ENCODE data around the gene FIZ1.

The FIZ1 gene

DNA sequence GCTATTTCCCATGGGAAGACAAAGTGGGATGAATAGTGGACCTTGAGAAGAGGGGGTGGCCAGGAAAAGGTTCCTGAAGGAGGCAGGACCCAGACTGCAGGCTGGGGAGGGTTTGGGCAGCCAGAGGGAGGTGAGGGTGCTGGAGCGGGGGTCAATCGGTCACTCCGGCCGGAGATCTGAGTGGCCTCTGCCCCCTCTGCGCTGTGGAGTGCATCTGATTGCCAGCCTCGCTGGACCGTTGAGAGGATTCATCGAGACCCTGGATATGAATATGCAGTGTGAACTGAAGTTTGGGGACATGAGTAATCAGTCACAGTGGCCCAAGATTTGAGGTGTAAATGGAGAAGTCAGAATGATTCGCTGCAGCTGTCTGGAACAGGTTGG lies 36.0 kb upstream of the FIZ1 start:
- DNase-seq (ENCODE audit: low spot score) = no peak

DNA sequence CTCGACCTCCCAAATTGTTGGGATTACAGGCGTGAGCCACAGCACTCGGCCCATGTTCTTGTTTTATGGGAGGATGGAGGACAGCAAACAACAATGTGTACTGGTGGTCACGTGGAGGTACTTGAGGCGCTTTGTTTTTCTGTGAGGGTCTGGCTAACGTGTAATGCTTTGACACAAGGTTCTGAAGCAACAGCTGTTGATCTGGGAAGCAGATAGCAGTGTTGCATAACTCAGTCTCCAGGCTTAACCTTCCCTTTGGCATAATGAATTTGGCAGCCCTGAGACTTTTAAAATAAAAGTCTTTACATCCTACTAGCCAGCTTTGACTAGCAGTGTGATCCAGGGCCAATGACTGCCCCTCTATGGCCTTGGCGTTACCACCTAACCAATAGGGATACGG lies 34.5 kb upstream of the FIZ1 start:
- DNase-seq (ENCODE audit: low spot score) = no peak

DNA sequence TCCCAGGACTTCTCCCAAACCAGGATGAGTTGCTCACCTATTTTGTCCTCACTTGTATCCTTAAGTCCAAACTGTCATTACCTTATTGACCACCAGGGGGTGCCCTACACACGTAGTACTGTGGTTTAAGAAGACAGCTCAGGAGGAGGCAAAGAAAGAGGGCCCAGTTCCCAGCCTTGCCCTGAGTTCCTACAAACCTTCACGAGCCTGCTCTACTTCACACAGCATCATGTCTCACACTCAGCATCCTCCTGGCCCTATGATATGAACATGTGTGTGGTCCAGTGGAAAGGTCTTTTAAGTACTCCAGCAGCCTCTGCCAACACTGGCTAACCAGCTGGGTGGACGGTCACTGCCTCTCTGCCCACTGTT lies 33.1 kb upstream of the FIZ1 start:
- DNase-seq (ENCODE audit: low spot score) = peak; percentile 69

GRCh38 chr19:55626350-55626749 lies 27.0 kb upstream of the FIZ1 start:
- no peak for DNase-seq (ENCODE audit: low spot score)

DNA sequence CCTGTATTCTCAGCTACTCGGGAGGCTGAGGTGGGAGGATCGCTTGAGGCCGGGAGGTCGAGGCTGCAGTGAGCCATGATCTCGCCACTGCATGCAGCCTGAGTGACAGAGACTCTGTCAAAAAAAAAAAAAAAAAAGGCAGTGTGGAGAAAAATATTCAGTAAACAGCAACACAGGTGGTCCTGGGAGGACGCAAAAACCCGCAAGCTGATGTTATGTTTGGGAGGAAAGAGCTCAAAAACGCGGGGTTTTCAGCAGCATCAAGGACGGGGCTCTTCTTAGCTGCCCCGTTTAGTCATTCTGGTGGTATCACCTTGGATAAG lies 25.6 kb upstream of the FIZ1 start:
- DNase-seq (ENCODE audit: low spot score) = no peak

- peak; percentile 97 for DNase-seq (ENCODE audit: low spot score)
These were observed 25.0 kb upstream of the FIZ1 start, which contains the start of gene ZNF784 for GRCh38 chr19:55624109-55625003. ZNF784 (minus strand) TSS chr19:55624566; CDS start chr19:55624561, 5 bp downstream.

DNA sequence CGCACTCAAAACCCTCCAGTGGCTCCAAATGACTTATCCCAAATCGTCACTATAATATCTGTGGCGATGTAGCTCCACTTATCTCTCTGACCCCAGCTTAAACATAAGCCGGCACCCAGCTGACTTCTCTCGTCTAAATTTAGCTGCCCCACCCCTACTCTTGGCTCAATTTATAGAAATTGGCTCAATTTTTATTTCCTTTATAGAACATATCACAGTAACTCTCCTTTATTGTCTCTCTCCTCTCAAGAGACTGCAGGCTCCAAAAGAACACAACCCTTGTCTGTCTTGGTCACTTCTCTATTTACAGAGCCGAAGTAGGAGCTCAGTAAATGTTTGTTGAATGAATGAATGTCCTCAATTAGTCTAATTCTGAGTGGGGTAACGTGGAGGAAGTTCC lies 24.2 kb upstream of the FIZ1 start:
- DNase-seq (ENCODE audit: low spot score) = no peak

DNA sequence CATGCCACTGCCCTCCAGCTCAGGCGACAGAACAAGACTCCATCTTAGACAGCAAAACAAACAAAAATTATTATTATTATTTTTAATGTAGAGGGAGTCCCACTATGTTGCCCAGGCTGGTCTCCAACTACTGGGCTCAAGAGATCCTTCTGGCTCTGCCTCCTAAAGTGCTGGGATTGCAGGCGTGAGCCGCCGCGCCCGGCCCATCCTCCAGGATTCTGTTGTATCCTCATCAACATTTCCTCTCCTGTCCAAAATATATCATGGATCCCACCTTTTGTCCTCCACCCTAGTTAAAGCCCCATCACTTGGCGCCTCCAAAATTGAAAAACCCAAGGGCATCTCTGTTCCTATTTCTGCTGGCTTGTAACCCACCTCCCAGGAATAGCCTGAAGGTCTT lies 23.8 kb upstream of the FIZ1 start:
- DNase-seq (ENCODE audit: low spot score) = no peak

DNA sequence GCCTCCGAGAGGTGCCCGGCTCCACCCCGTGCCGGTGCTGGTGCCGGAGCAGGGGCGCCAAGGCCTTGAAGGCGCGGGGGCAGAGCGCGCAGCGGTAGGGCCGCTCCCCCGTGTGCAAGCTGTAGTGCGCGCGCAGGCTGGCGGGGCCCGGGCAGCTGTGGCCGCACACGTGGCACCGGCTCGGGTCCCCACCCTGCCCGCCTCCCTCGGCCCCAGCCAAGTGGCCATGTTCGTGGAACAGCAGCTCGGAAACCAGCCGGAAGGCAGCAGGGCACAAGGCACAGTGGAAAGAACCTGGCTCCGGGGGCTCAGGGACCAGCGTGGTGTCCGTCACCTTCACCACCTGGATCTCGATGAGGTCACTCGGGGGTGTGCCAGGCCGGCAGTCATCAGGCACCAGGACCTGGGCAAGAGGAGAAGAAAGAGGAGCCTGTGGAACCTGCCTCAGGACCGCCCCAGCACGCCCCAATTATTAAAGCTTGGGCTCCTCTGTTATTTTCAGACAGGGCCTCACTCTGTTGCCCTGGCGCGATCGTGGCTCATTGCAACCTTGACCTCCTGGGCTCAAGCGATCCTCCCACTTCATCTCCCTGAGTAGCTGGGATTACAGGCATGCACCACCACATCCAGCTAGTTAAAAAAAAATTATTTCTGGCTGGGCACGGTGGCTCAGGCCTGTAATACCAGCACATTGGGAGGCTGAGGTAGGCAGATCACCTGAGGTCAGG lies 23.1 kb upstream of the FIZ1 start:
- DNase-seq (ENCODE audit: low spot score) = no peak

- DNase-seq (ENCODE audit: low spot score) = no peak
These were observed 22.4 kb upstream of the FIZ1 start for GRCh38 chr19:55621673-55622231.

DNA sequence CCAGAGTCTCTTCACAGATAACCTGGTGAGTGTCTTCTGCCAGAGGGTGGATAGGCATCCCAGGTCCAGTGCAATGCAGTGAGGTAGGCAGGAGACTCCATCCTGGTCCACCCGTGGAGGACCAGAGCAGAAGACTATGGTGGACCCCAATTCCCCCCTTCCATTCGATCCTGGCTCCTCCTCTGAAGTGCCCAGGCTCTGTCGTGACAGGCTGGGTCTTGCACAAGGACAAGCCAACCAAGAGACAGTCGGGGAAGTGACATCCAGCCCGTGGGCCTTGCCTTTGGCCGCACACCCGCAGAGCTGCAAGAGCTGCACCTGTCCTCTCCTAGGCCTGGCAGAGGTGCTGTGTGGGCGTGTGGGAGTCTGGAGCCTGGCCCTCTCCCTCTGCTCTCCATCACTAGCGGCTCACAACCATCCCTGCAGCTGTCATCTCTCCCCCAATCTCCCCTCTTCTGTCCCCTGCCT lies 21.9 kb upstream of the FIZ1 start:
- no peak for DNase-seq (ENCODE audit: low spot score)

GRCh38 chr19:55620410-55621204 lies 21.3 kb upstream of the FIZ1 start:
- no peak for DNase-seq (ENCODE audit: low spot score)

DNA sequence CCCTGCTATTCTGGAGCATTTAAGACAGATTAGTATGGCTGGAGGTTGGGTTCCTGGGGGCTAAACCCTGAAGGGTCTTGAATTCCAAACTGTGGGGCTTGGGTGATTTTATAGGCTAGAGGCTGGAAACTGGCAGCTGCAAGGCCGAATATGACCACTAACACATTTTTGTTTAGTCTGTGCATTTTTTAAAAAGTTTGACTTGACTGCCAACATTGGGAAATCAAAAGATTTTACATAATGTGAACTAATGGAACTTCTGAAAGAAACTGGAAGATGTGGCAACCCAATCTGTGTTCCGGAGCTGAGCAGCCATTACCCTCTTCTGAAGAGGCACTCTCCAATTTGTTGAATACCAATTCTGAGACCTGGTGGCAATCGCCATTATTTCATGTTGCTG lies 20.0 kb upstream of the FIZ1 start:
- DNase-seq (ENCODE audit: low spot score) = no peak

GRCh38 chr19:55618426-55618825 lies 19.1 kb upstream of the FIZ1 start:
- no peak for DNase-seq (ENCODE audit: low spot score)

DNA sequence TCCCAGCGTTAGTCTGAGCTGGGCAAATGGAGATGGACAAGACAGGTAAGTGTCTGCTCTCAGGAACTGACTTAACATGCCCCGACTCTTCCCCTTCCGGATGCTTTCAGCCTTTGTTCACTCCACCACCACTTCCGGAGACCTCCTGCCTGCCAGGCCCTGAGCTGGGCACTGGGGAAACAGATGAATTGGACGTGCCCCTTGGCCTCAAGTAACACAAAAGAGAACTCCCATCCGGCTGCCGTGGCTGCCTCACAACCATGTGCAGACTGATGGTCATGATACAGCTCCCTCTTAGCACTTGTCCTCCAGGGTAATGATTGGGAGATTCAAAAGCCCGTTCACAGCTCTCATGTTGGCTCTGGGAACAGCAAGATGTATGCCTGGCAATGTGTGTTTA lies 18.1 kb upstream of the FIZ1 start:
- no peak for DNase-seq (ENCODE audit: low spot score)

DNA sequence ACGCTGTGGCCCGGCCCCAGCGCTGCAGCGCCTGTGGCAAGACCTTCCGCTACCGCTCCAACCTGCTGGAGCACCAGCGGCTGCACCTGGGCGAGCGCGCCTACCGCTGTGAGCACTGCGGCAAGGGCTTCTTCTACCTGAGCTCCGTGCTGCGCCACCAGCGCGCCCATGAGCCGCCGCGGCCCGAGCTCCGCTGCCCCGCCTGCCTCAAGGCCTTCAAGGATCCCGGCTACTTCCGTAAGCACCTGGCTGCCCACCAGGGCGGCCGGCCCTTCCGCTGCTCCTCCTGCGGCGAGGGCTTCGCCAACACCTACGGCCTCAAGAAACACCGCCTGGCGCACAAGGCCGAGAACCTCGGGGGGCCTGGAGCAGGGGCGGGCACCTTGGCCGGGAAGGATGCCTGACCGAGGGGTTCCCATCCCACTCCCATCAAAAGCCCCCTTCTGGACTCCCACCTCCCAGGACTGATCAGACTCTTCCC lies 17.1 kb upstream of the FIZ1 start:
- DNase-seq (ENCODE audit: low spot score) = no peak

DNA sequence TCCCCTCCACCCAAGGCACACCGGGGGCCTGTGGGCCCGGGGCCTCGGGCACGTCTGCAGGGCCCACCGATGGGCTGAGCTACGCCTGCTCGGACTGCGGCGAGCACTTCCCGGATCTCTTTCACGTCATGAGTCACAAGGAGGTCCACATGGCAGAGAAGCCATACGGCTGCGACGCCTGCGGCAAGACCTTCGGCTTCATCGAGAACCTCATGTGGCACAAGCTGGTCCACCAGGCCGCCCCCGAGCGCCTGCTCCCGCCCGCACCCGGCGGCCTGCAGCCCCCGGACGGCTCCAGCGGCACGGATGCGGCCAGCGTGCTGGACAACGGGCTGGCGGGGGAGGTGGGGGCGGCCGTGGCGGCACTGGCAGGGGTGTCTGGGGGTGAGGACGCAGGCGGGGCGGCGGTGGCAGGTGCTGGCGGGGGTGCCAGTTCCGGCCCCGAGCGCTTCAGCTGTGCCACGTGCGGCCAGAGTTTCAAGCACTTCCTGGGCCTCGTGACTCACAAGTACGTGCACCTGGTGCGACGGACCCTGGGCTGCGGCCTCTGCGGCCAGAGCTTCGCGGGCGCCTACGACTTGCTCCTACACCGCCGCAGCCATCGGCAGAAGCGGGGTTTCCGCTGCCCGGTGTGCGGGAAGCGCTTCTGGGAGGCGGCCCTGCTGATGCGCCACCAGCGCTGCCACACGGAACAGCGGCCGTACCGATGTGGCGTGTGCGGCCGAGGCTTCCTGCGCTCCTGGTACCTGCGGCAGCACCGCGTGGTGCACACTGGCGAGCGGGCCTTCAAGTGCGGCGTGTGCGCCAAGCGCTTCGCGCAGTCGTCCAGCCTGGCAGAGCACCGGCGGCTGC lies 16.5 kb upstream of the FIZ1 start:
- no peak for DNase-seq (ENCODE audit: low spot score)

DNA sequence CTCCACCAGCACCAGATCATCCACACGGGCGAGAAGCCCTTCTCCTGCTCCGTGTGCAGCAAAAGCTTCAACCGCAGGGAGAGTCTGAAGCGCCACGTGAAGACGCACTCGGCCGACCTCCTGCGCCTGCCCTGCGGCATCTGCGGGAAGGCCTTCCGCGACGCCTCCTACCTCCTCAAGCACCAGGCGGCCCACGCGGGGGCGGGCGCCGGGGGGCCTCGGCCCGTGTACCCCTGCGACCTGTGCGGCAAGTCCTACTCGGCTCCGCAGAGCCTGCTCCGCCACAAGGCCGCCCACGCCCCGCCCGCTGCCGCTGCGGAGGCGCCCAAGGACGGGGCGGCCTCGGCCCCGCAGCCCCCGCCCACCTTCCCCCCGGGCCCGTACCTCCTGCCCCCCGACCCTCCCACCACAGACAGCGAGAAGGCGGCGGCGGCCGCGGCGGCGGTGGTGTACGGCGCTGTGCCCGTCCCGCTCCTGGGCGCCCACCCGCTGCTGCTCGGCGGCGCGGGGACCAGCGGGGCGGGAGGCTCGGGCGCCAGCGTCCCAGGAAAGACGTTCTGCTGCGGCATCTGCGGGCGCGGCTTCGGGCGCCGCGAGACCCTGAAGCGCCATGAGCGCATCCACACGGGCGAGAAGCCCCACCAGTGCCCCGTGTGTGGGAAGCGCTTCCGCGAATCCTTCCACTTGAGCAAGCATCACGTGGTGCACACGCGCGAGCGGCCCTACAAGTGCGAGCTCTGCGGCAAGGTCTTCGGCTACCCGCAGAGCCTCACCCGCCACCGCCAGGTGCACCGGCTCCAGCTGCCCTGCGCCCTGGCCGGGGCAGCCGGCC lies 15.6 kb upstream of the FIZ1 start:
- DNase-seq (ENCODE audit: low spot score) = no peak

GRCh38 chr19:55613930-55614710 lies 14.8 kb upstream of the FIZ1 start:
- no peak for DNase-seq (ENCODE audit: low spot score)

GRCh38 chr19:55613396-55613795 lies 14.1 kb upstream of the FIZ1 start:
- DNase-seq (ENCODE audit: low spot score) = no peak
